Bronchial epithelial cell (primary cell): ENCODE data around the gene IFRD1. TPM values are rescaled to one million over a fixed set of nuclear protein-coding genes. Genes with fewer than 3 reads are reported as not detected.

Experiments used
- DNase-seq: peaks from one replicate; pipeline ENCODE4 v3.0.0-alpha.2; 2010; ENCODE audit warnings: low read depth
- FAIRE-seq: peaks from 2 replicates; lab custom pipeline; 2011; peaks lifted over from hg19 to GRCh38; lab: Jason Lieb, UNC
- H3K27me3 ChIP-seq: 2 replicates; pipeline ENCODE4 v1.5.1; 2011; ENCODE audit warnings: low read length; ENCODE audit not compliant: control insufficient read depth, insufficient read depth
- H3K36me3 ChIP-seq: 2 replicates; pipeline ENCODE4 v1.5.1; 2011; ENCODE audit warnings: low read length; ENCODE audit not compliant: control insufficient read depth, insufficient read depth
- H3K4me3 ChIP-seq: 2 replicates; pipeline ENCODE4 v1.5.1; 2011; ENCODE audit warnings: mild to moderate bottlenecking, low read depth, low read length, control low read depth
- total RNA-seq: library from RNA; depleted of rRNA; stranded (reverse); fragments of >200 nt; gene quantifications from 2 replicates; pipeline ENCODE4 v1.2.1, GENCODE V29; 2014
- TF ChIP-seq, protein P1 (sequence below): IDR thresholded peaks from 2 replicates; pipeline ENCODE4 v1.5.1; 2011; ENCODE audit warnings: mild to moderate bottlenecking, moderate library complexity, low read length, control low read depth, inconsistent platforms; ENCODE audit not compliant: insufficient read depth, severe bottlenecking

IFRD1 gene
- total RNA-seq, 1 donor from 2014 or later: 92.1 TPM

DNA sequence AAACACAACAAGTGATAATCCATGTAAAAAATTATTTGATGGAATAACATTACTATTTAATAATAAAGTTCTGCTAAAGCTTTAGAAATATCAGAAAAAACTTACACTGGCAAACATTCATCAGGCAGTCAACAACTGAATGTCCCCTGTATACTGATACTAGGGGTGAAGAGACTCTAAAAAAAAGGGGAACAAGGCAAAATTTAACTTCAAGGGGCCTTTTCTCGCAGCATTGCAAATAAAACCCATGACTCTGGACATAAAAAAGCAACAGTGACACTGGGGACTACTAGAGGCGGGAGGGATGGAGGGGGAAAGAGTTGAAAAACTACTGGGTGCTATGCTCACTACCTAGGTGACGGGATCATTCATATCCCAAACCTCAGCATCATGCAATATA is 5.8 kb upstream of the IFRD1 start:
- TF ChIP-seq, protein P1, sequence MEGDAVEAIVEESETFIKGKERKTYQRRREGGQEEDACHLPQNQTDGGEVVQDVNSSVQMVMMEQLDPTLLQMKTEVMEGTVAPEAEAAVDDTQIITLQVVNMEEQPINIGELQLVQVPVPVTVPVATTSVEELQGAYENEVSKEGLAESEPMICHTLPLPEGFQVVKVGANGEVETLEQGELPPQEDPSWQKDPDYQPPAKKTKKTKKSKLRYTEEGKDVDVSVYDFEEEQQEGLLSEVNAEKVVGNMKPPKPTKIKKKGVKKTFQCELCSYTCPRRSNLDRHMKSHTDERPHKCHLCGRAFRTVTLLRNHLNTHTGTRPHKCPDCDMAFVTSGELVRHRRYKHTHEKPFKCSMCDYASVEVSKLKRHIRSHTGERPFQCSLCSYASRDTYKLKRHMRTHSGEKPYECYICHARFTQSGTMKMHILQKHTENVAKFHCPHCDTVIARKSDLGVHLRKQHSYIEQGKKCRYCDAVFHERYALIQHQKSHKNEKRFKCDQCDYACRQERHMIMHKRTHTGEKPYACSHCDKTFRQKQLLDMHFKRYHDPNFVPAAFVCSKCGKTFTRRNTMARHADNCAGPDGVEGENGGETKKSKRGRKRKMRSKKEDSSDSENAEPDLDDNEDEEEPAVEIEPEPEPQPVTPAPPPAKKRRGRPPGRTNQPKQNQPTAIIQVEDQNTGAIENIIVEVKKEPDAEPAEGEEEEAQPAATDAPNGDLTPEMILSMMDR: no peak
- no peak for FAIRE-seq

DNA sequence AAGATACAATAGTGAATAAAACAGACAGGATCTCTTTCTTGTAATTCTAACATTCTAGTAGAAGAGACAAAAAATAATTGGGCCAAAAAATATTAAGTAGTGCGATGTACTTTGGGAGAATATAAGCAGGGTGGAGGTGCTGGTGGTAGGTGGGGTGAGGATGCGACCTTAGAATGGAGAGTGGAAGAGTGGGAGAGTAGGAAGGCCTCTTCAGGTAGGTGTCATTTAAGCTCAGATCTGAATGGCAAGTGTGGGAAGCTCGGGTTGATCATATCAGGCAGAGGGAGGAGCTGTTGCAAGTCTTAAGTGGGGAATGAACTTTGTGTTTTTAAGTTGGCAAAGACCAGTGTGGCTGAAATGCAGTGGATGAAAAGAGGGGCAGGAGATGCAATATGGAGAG is 3.8 kb upstream of the IFRD1 start:
- Histone ChIP-seq H3K27me3 (no peaks in the 10 kb centered on the region), H3K4me3 (no peak overlapping the region), H3K36me3 (no peaks in the 10 kb centered on the region)
- TF ChIP-seq, protein P1: no peak
- FAIRE-seq: no peak
- DNase-seq: no peak

More for the DNA sequence above, 5.8 kb upstream of the IFRD1 start:
- Histone ChIP-seq H3K27me3 (no peaks in the 10 kb centered on the region), H3K4me3 (no peak overlapping the region), H3K36me3 (no peaks in the 10 kb centered on the region)
- DNase-seq: no peak

DNA sequence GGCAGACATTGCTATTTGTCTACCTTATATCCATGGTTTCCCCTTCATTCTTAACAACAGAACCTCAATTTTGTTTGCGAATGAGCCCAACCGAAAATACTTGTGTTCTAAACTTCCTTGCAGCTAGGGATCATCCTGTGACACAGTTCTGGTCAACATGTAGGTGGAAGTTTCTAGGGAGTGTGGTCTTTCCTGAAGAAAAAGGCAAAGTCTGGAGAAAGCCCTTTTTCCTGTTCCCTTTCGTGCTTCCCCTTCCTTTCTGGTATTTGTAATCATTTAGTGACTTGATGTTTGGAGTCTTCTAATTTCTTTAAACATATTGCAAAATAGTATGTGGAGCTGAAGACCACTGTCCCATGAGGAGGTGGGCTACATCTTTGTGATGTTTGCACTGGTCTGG is 2.9 kb upstream of the IFRD1 start:
- TF ChIP-seq, protein P1: no peak
- Histone ChIP-seq H3K27me3 (no peaks in the 10 kb centered on the region), H3K36me3 (no peaks in the 10 kb centered on the region), H3K4me3 (no peak overlapping the region)
- DNase-seq: no peak
- no peak for FAIRE-seq

DNA sequence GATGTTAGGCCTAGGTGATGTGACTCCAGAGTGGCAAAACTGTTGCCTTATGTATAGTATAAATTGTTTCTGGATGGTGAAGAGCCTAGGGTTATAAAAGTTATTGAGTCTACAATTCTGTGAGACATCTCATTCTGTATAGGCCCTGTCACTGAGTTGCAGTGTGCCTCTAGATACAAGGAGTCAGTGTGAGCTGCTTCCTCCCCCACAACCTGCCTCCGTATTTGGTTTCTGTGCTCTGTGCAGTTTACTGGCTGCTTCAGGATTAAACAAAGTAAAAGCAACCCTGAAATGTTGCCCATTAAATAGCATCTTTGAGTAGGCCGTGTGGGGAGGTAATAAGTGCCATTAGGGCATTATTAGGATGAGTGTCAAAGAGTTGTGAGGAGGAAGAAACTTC is 1.9 kb upstream of the IFRD1 start:
- no peak overlapping the region for H3K4me3 ChIP-seq
- FAIRE-seq: no peak
- DNase-seq: no peak
- no peaks in the 10 kb centered on the region for H3K27me3 ChIP-seq
- TF ChIP-seq, protein P1: no peak
- H3K36me3 ChIP-seq: no peaks in the 10 kb centered on the region

DNA sequence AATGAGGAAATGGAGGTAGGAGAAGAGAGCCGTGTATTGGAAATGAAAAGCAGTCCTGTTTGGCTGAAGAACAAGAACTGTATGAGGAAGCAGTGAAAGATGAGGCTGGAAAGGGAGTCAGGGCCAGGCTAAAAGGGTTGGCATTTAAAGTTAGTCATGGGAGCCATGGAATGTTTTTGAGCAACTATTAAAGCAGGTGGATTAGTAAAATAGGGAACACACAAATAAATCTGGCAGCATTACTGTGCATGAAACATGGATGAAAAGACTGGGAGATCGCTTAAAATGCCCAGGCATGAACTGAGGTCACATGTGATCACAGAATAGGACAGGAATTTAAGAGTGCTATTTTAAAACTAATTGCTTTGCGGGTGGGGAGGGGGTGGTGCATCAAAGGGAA is 1.4 kb upstream of the IFRD1 start:
- Histone ChIP-seq H3K4me3 (no peak overlapping the region), H3K27me3 (no peaks in the 10 kb centered on the region), H3K36me3 (no peaks in the 10 kb centered on the region)
- DNase-seq: peak; percentile 49
- no peak for FAIRE-seq
- TF ChIP-seq, protein P1: no peak

DNA sequence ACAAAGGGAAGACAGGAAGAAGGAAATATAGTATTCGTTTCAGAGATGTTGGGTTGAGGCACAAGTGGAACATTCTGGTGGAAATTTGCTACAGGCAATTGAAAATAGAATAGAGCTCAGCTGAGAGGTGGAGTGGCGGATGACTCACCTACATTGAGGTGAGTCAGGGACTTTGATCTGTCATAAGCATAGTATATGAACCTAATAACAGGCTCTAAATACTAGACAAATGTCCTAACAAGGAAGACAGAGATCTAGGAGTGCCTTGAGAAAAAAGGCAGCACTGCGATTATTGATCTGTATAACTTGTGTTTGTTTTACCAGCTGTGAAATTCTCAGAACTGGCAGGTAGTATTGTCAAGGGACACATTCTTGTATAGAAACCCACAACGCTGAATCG is 907 bp upstream of the IFRD1 start:
- DNase-seq (peak; percentile 89), FAIRE-seq (no peak)
- H3K36me3 ChIP-seq: no peaks in the 10 kb centered on the region
- H3K4me3 ChIP-seq: peak overlapping the region; percentile 97
- TF ChIP-seq, protein P1: no peak
- no peaks in the 10 kb centered on the region for H3K27me3 ChIP-seq
